HG03342 (cell line): ENCODE data around the gene NTN1.

Experiments
- ATAC-seq: cut with Tn5 transposase; IDR thresholded peaks from one replicate; pipeline ENCODE4 v1.9.1; 2021; ENCODE audit warnings: mild to moderate bottlenecking, moderate library complexity; ENCODE audit not compliant: unreplicated experiment

The NTN1 gene

GRCh38 chr17:9120471-9120870 is 99.2 kb downstream of the NTN1 start:
- no peak for ATAC-seq

- no peak for ATAC-seq
Measured at GRCh38 chr17:9121186-9121820, 100.0 kb downstream of the NTN1 start.

DNA sequence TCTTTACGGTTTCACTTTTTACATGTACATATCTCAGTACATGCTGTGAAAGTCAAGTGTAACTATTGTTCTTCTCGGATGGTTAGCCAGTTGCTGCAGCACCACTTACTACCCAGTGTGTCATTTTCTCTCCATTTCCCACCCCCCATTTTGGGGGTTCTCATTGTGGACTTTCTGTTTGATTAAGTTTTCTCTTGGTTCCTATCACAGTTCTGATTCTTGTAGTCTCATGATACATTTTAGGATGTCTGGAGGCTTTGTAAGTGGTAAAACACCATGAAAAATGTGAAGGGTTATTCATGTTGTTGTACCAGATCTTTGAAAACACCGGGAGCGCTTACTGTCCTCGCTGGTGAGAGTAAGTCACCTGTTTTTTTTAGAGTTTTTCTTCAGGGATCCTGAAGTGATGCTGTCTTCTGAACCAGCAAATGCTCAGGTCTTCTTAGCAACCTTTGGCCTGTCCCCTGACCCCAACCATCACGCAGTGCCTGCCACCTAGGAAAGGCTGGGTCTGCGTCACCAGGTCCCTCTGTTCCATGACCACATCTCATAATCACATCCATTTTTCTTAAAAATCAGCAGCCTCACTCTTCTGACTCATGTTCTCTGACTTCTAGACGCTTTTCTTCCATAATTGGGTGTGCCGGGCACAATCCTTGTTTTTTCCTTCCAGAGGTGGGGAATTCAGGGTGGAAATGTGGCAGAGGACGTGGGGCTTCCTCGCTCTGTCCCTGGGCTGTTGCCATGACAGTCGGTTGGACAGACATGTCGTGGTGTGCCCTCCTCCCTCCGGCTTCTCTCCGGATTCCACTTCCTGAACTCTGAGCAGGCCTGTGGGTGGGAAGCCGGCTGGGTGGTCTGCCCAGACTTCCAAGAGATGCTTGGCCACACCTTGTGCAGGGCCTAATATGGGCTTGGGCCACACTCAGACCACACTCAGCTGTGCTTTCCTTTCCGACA is 102.6 kb downstream of the NTN1 start:
- no peak for ATAC-seq

GRCh38 chr17:9124554-9124935 is 103.2 kb downstream of the NTN1 start:
- no peak for ATAC-seq

GRCh38 chr17:9125722-9126121 is 104.4 kb downstream of the NTN1 start:
- ATAC-seq: no peak

DNA sequence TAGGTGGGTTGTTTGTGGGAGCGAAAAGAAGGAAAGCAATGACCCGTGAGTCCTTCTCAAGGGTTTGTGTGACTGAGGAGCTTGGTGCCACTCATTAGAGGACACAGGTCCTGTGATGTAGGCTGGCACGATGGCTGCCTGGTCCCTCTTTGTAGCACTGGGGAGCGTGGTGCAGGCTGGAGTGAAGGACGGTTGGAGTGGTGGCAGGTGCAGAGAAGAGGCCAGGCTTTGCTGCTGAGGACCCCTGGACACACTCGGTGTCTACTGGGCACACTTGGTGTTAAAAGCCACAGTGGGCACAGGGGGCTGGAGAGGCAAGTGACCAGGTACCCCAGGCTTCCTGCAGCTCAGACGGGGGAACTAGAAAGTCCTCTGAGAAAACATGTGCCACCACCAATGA is 106.0 kb downstream of the NTN1 start:
- no peak for ATAC-seq

GRCh38 chr17:9131371-9131770 is 110.1 kb downstream of the NTN1 start:
- ATAC-seq: no peak

- no peak for ATAC-seq
Measured at GRCh38 chr17:9132291-9132690, 111.0 kb downstream of the NTN1 start.

GRCh38 chr17:9132944-9133610 is 111.8 kb downstream of the NTN1 start:
- no peak for ATAC-seq

DNA sequence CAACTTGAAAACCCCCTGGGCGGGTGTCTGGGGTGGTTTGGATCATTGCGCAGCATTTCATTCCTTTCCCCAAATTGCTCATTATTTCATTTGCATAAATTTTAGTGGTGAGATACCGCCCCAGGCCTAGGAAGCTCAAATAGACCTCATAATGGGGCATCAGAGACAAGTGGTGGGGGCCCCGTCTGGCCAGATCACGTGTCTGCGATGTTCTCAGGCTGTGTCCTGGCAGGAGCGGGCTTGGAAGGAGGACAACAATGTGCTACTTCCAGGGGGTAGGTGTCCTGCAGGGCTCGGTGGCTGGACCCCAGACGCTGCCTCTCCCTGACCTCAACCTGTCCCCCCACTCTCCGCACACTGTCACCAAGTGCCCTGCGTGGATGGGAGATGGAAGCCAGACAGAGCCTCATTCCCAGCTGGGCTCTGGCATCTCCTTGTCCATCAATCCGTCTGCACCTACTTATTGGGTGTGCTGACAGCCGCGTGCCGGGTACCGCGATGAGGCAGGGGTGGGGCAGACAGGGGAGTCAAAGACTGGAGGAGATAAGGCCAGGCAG is 116.9 kb downstream of the NTN1 start:
- ATAC-seq: no peak

DNA sequence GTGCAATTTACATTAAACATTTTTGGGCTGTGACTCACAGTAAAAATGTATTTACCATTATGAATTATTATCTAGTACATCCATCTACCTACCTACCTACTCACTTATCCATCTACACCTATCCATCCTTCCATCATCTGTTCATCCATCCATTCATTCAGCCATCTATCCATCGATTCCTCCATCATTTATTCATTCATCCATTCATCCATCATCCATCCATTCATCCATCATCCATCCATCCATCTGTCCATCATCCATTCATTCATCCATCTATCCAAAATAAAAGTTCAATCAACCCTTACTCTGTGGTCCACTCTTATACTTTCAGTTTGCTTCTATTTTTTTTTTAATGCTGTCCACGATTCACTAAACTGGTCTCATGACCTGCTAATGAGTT is 118.4 kb downstream of the NTN1 start:
- ATAC-seq: no peak

- no peak for ATAC-seq
Measured at GRCh38 chr17:9140550-9141424, 119.5 kb downstream of the NTN1 start.

GRCh38 chr17:9141425-9141753 is 120.1 kb downstream of the NTN1 start:
- ATAC-seq: no peak

- no peak for ATAC-seq
Measured at GRCh38 chr17:9142772-9143494, 121.6 kb downstream of the NTN1 start.

GRCh38 chr17:9144502-9145249 is 123.4 kb downstream of the NTN1 start:
- no peak for ATAC-seq

DNA sequence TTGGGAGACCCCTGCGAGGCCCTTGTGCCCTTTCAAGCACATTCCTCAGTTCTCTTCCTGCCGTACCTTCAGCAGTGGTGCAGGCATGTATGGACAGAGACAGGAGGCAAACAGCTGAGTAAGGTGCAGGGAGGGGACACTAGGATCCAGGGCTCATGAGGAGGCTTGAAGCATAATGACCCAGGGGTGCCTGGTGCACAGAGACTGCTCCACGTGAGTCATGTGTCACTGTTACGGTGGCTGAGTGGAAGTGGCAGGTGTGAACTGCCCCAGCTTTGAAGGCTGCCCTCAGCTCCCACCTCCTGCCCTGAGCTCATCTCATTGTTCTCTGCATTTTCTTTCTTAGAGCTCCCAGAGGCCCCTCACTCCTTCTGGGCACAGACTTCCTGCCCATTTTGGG is 124.8 kb downstream of the NTN1 start:
- no peak for ATAC-seq

DNA sequence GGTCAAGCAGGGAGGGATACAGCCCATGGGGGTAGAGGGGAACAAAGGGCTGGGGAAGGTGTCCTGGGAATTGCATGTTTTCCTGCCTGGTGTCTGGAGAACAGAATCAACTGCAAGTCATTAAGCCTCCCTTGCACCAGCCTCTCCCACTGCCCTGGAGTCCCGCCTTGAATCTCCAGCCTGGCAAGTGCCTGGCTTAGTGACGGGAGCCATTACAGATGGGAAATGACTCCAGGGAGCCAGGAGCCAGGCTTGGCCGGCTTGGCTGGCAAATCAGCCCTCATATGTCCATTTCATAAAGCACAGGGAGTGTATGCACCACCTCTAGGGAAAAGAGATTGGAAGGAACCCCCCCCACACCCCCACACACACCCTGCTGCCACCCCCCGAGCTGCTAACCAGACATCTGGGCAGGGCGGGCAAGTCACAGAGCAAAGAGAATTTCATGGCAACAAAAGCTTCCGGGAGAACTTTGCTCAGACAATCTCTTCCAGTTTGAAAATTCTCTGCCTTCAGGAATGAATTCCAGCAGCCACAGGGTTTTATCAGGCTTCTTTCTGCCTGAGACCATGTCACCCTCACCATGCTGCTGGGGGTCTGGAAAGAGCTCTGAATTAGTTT is 127.7 kb downstream of the NTN1 start:
- ATAC-seq: no peak

- ATAC-seq: no peak
Measured at GRCh38 chr17:9150446-9151090, 129.3 kb downstream of the NTN1 start.
